Gastrocnemius medialis (tissue), 4 donors: ENCODE results near the gene CCR4. TPM values are rescaled to one million over a fixed set of nuclear protein-coding genes. Genes with fewer than 3 reads are reported as not detected.
"Not testable (repeated sequence)": the region's sequence is repeated elsewhere in the genome, so short reads cannot be mapped to it uniquely, and the experiment has no call there.

Experiments
- ATAC-seq, 2 donors: fragments of 150-250 bp; one replicate each; pipeline ENCODE4 v1.9.1; 2016
- DNase-seq, 2 donors: peaks; one replicate each; pipeline ENCODE4 v3.0.0-alpha.2; 2019
- H3K27ac ChIP-seq, 4 donors: fragments of 200-600 bp; sonication (generic); 1 replicate in 1 of 4; 2 replicates in 3 of 4; pipeline ENCODE4 v1.5.1; 2016 to 2018; ENCODE audit warnings: mild to moderate bottlenecking in 2 of 4, moderate library complexity in 1 of 4
- H3K27me3 ChIP-seq, 3 donors: fragments of 200-600 bp; sonication (generic) in 2 of 3; 1 replicate in 1 of 3; 2 replicates in 2 of 3; pipeline versions ENCODE4 v1.5.1 to v1.6.0; 2016 to 2019; ENCODE audit warnings: mild to moderate bottlenecking in 1 of 3, moderate library complexity in 1 of 3
- H3K36me3 ChIP-seq, 2 donors: fragments of 200-600 bp; sonication (generic) in 1 of 2; one replicate each; pipeline ENCODE4 v1.5.1; 2017 to 2018
- H3K4me1 ChIP-seq, 2 donors: fragments of 200-600 bp; sonication (generic) in 1 of 2; one replicate each; pipeline ENCODE4 v1.5.1; 2016 to 2017; ENCODE audit warnings: mild to moderate bottlenecking in 2 of 2
- H3K4me3 ChIP-seq, 4 donors: fragments of 200-600 bp; sonication (generic) in 3 of 4; 1 replicate in 1 of 4; 2 replicates in 3 of 4; pipeline ENCODE4 v1.5.1; 2016 to 2019; ENCODE audit warnings: mild to moderate bottlenecking in 2 of 4
- H3K9me3 ChIP-seq, 3 donors: fragments of 200-600 bp; sonication (generic) in 2 of 3; 1 replicate in 1 of 3; 2 replicates in 2 of 3; pipeline ENCODE4 v1.5.1; 2016 to 2019
- POLR2A ChIP-seq, 2 donors: fragments of 450-650 bp; IDR thresholded peaks; one replicate each; pipeline ENCODE4 v1.6.1; 2017; ENCODE audit warnings: antibody characterized with exemption in 2 of 2, mild to moderate bottlenecking in 2 of 2, moderate library complexity in 2 of 2
- in situ Hi-C, 4 donors: fragments of 200-750 bp; cut with MboI; loops; one replicate each; pipeline versions ENCODE4 v1.15.0 to v1.8.0; 2017; ENCODE audit warnings: low sequenced_read_pairs in 4 of 4
- intact Hi-C: fragments of 100-400 bp; cut with DNase I; formaldehyde crosslinking; loops from one replicate; pipeline ENCODE4 v1.15.1; 2023; ENCODE audit warnings: low total_unique reads
- total RNA-seq, 4 donors: library from RNA; depleted of rRNA; stranded (reverse); fragments of >200 nt; gene quantifications; one replicate each; pipeline versions ENCODE4 v1.1.0 to v1.2.3, GENCODE V29; 2016
- TF ChIP-seq, protein P1 (sequence below), 5 experiments: fragments of 450-650 bp in 3 of 5; fragments of 200-600 bp in 2 of 5; sonication (generic) in 2 of 5; IDR thresholded peaks in 4 of 5; conservative IDR thresholded peaks in 1 of 5; 1 replicate in 4 of 5; 2 replicates in 1 of 5; pipeline ENCODE4 v1.5.1; 2016 to 2019; ENCODE audit warnings: antibody characterized with exemption in 5 of 5, mild to moderate bottlenecking in 3 of 5, moderate library complexity in 3 of 5

CCR4 gene
- total RNA-seq, 4 donors from 2014 or later, result 0.07 TPM; not detected in 3

DNA sequence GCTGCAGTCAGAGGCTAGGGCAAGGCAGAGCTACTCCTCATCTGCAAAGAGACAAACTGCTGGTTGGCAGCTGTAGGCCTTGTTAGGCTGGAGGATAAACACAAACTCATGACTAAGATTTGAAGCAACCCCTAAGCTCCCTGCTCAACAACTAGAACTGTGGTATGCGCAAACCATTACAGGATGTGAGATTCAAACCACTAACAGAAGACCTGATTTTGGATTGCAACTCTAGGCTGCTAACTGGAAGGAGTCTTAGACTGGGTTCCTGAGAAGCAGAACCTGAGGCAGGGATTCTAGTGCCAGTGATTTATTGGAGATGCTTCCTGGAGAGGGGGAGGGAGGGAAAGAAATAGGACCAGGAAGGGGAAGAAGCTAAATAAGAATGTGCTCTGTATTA is 22.5 kb downstream of the CCR4 start:
- in situ Hi-C loops (no loop called here), intact Hi-C loops (no loop called here)
- Histone ChIP-seq H3K4me3 (no peak overlapping the region), H3K36me3 (no peaks in the 10 kb centered on the region), H3K27me3 (no peaks in the 10 kb centered on the region), H3K27ac (no peak overlapping the region), H3K4me1 (no peaks in the 10 kb centered on the region), H3K9me3 (no peaks in the 10 kb centered on the region)
- no peak for ATAC-seq
- DNase-seq, result no peak
- TF ChIP-seq, protein P1, sequence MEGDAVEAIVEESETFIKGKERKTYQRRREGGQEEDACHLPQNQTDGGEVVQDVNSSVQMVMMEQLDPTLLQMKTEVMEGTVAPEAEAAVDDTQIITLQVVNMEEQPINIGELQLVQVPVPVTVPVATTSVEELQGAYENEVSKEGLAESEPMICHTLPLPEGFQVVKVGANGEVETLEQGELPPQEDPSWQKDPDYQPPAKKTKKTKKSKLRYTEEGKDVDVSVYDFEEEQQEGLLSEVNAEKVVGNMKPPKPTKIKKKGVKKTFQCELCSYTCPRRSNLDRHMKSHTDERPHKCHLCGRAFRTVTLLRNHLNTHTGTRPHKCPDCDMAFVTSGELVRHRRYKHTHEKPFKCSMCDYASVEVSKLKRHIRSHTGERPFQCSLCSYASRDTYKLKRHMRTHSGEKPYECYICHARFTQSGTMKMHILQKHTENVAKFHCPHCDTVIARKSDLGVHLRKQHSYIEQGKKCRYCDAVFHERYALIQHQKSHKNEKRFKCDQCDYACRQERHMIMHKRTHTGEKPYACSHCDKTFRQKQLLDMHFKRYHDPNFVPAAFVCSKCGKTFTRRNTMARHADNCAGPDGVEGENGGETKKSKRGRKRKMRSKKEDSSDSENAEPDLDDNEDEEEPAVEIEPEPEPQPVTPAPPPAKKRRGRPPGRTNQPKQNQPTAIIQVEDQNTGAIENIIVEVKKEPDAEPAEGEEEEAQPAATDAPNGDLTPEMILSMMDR (IDR thresholded peaks at IDR 0.05 in 4 of 5, conservative IDR thresholded peaks at IDR 0.05 in 1 of 5), result no peak
- no peak for TF ChIP-seq POLR2A (IDR thresholded peaks at IDR 0.05)

- H3K9me3 ChIP-seq, result no peaks in the 10 kb centered on the region
- ATAC-seq, result no peak
- no peak overlapping the region for H3K4me3 ChIP-seq
- DNase-seq, result no peak
- in situ Hi-C loops (no loop called here), intact Hi-C loops (no loop called here)
- no peak overlapping the region for H3K27ac ChIP-seq
- no peaks in the 10 kb centered on the region for H3K4me1 ChIP-seq
- no peaks in the 10 kb centered on the region for H3K27me3 ChIP-seq
- no peaks in the 10 kb centered on the region for H3K36me3 ChIP-seq
- TF ChIP-seq, protein P1 (IDR thresholded peaks at IDR 0.05 in 4 of 5, conservative IDR thresholded peaks at IDR 0.05 in 1 of 5), result no peak
- no peak for TF ChIP-seq POLR2A (IDR thresholded peaks at IDR 0.05)
Measured at GRCh38 chr3:32975891-32976595, 24.6 kb downstream of the CCR4 start.

GRCh38 chr3:32977861-32978260 is 26.4 kb downstream of the CCR4 start:
- no peaks in the 10 kb centered on the region for H3K9me3 ChIP-seq
- no peak overlapping the region for H3K4me3 ChIP-seq
- no peaks in the 10 kb centered on the region for H3K4me1 ChIP-seq
- ATAC-seq (no peak), DNase-seq (no peak)
- H3K27ac ChIP-seq, result no peak overlapping the region
- in situ Hi-C loops (no loop called here), intact Hi-C loops (no loop called here)
- H3K27me3 ChIP-seq, result no peaks in the 10 kb centered on the region
- TF ChIP-seq, protein P1 (IDR thresholded peaks at IDR 0.05 in 4 of 5, conservative IDR thresholded peaks at IDR 0.05 in 1 of 5), result no peak
- no peak for TF ChIP-seq POLR2A (IDR thresholded peaks at IDR 0.05)
- H3K36me3 ChIP-seq, result no peaks in the 10 kb centered on the region

DNA sequence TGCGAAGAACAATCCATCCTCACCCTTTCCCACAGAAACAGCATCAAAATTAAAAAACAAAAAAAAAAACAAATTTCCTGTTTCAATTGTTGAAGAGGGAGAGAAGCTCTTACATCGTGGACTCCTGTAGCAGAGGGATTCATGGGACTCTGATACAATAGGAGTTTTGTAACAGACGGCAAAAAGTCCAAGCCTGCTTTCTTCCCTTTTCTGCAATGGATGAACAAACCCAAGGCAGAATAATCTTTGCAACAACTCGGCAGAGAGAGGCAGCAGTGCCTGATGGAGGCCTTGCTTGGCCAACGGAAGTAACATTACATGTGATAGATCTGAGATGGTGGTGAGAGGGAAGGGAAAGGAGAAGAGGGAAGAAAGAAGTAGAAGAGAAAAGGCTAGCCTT is 26.9 kb downstream of the CCR4 start:
- no peaks in the 10 kb centered on the region for H3K4me1 ChIP-seq
- DNase-seq (no peak), ATAC-seq (no peak)
- in situ Hi-C loops, result no loop called here
- no peak for TF ChIP-seq POLR2A (IDR thresholded peaks at IDR 0.05)
- TF ChIP-seq, protein P1 (IDR thresholded peaks at IDR 0.05 in 4 of 5, conservative IDR thresholded peaks at IDR 0.05 in 1 of 5), result no peak
- H3K36me3 ChIP-seq, result no peaks in the 10 kb centered on the region
- no peak overlapping the region for H3K27ac ChIP-seq
- no peaks in the 10 kb centered on the region for H3K9me3 ChIP-seq
- H3K4me3 ChIP-seq, result no peak overlapping the region
- H3K27me3 ChIP-seq, result no peaks in the 10 kb centered on the region
- intact Hi-C loops, result no loop called here

GRCh38 chr3:32983124-32983523 is 31.7 kb downstream of the CCR4 start:
- H3K27me3 ChIP-seq, result no peaks in the 10 kb centered on the region
- intact Hi-C loops (no loop called here), in situ Hi-C loops (no loop called here)
- DNase-seq, result no peak
- no peaks in the 10 kb centered on the region for H3K9me3 ChIP-seq
- H3K4me3 ChIP-seq, result no peak overlapping the region
- H3K36me3 ChIP-seq, result no peaks in the 10 kb centered on the region
- no peak overlapping the region for H3K27ac ChIP-seq
- ATAC-seq, result no peak
- TF ChIP-seq, protein P1 (IDR thresholded peaks at IDR 0.05 in 4 of 5, conservative IDR thresholded peaks at IDR 0.05 in 1 of 5), result no peak
- no peak for TF ChIP-seq POLR2A (IDR thresholded peaks at IDR 0.05)
- H3K4me1 ChIP-seq, result no peaks in the 10 kb centered on the region

GRCh38 chr3:32984918-32985317 is 33.5 kb downstream of the CCR4 start:
- H3K36me3 ChIP-seq, H3K27me3 ChIP-seq, H3K4me3 ChIP-seq, H3K9me3 ChIP-seq, DNase-seq, H3K27ac ChIP-seq, in situ Hi-C loops, intact Hi-C loops, H3K4me1 ChIP-seq, ATAC-seq: not testable (repeated sequence)
